Endometrial microvascular endothelial cells (primary cell): ENCODE measurements around the gene C19orf12. TPM values are rescaled to one million over a fixed set of nuclear protein-coding genes. Genes with fewer than 3 reads are reported as not detected.

Experiments used
- in situ Hi-C: cut with HindIII; loops from 2 replicates; pipeline ENCODE4 v1.10.0; 2017; ENCODE audit warnings: low sequenced_read_pairs, low pct_unique_long_range_greater_than_20kb; ENCODE audit errors: inconsistent ontology term
- total RNA-seq: library from RNA; depleted of rRNA; stranded (reverse); fragments of >200 nt; gene quantifications from one replicate; pipeline ENCODE4 v1.2.3, GENCODE V29; 2015; ENCODE audit errors: inconsistent ontology term

The C19orf12 gene
- 30.4 TPM for total RNA-seq

DNA sequence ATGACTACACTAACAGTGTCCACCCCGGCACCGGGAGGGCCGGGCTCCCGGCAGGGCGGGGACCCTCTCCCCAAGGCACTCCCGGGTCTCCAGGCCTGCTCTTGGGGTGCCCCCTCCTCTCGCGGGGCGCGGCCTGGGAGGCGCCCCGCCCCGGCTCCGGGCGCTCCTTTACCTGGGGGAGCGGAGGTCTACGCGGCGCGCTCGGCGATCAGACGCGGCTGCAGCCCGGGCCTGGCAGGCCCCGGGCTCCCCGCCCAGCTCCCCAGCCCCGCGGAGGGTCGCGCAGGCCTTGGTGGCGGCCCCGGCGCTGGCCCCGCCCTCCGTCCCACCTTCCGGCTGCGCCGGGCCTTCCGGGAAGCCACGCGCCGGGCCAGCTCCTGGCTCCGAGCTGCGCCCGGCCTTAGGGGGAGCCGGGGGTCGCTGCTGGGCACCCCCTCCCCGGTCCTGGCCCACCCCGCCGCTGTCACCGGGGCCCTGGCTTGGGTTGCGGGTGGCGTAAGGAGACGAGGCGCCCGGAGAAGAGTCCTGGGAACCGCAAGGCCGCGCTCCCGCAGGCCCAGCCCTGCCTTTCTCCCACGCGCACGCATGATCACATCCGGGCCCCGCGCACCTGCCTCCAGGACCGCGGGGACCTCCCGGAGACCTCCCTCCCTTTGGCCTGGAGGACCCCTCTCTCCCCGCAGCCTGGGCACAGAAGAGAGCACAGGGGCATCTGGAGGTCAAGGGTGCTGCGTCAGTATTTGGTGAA, at the start of gene C19orf12:
Gene C19orf12 (minus strand): TSS at position 309 of the 748 bp plus-strand sequence. CDS start 6,848 bp downstream, outside the sequence.
- in situ Hi-C loops: loop anchor here (10.0 kb wide), 1 partner anchor 110 kb away; the partner anchor contains the start of gene POP4

GRCh38 chr19:29764361-29764760, 49.3 kb upstream of the C19orf12 start:
- in situ Hi-C loops: no loop called here

GRCh38 chr19:29763196-29763595, 48.1 kb upstream of the C19orf12 start:
- in situ Hi-C loops: no loop called here

DNA sequence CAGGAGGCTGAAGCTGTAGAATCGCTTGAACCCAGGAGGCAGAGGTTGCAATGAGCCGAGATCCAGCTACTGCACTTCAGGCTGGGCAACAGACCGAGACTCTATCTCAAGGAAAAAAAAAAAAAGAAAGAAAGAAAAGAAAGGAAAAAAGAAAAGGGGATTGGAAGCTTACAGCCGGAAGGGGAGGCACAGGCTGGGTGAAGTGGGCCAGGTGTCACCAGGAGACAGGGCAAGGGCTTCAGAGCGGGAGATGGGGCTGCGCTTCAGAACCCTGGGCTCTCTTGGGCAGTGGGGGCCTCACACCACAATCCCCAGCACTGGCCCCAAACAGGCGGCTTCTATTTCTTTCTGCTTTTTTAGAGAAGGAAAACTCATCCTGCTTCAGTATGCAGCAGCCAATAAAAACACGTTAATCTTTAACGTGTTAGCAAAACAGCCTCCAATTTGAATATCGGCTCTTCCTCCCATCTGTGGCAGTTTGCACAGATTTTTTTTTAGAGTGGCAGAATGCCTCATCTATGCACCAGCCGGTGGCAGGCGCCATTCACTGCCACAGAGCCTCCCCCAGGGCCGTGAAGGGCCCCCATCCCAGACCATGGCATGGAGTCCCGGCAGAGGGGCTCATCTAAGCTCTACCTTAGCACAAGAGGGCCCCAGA, 46.6 kb upstream of the C19orf12 start:
- in situ Hi-C loops: no loop called here

DNA sequence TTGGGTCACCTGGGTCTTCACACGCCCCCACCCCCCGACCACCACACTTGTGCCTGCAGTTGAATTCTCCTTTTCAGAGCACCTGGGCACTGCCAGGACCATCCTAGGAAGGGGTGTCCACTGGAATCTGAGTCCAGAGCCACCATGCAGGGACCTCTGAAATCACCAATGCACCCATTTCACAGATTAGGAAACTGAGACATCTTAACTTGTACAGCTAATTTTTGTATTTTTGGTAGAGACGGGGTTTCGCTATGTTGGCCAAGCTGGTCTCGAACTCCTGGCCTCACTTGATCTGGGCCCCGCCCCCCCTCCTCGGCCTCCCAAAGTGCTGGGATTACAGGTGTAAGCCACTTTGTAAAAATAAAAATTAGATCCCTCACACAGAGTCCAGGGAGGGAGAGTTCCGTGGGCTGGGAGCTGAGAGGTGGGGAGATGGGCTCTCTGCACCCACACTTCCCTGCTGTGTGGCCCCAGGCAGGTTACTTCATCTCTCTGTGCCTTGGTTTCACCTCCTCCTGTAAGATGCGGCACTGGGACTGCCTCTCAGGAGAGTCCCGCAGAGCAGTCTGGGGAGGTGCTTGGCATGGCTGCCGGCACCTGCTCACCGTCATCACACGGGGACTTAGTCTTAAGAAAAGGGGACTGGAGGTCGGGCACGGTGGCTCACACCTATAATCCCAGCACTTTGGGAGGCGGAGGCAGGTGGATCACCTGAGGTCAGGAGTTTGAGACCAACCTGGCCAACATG, 45.9 kb upstream of the C19orf12 start:
- in situ Hi-C loops: no loop called here

- in situ Hi-C loops: no loop called here
These were observed 44.3 kb upstream of the C19orf12 start for GRCh38 chr19:29759359-29759758.

DNA sequence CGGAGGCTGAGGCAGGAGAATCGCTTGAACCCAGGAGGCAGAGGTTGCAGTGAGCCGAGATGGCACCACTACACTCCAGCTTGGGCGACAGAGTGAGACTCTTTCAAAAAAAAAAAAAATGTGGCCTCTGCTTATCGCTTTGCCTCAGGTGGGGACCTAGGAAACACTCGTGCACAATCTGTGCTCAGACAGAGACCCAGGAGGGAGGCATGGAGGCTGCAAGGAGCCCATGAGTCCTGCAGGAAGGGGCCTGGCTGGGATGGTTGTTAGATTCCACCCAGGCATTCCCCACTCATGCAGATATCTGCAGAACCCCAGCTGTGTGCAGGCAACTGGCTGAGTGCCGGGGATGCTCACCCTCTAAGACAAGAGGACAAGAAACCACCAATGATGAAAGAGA, 43.8 kb upstream of the C19orf12 start:
- in situ Hi-C loops: no loop called here

- in situ Hi-C loops: no loop called here
These were observed 42.5 kb upstream of the C19orf12 start for GRCh38 chr19:29757551-29757950.

DNA sequence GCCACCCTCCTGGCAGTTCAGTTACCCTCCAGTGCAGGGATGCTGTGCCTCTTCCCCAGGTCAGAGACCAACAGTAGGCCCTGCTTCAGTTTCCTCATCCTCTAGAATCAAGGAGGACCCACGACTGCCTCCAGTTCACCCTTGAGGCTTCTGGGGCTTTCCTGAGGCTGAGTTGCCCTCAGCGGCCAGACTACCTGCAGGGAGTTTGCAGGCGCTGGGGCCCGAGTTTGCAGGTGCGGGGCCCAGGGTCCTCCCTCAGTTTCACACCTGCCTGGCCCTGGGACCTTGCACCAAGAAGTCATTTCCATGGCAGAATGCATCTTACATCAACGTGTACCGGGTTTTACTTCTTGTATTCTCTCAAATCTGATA, 38.9 kb upstream of the C19orf12 start:
- in situ Hi-C loops: no loop called here

- in situ Hi-C loops: no loop called here
These were observed 38.3 kb upstream of the C19orf12 start for GRCh38 chr19:29753190-29753933.

DNA sequence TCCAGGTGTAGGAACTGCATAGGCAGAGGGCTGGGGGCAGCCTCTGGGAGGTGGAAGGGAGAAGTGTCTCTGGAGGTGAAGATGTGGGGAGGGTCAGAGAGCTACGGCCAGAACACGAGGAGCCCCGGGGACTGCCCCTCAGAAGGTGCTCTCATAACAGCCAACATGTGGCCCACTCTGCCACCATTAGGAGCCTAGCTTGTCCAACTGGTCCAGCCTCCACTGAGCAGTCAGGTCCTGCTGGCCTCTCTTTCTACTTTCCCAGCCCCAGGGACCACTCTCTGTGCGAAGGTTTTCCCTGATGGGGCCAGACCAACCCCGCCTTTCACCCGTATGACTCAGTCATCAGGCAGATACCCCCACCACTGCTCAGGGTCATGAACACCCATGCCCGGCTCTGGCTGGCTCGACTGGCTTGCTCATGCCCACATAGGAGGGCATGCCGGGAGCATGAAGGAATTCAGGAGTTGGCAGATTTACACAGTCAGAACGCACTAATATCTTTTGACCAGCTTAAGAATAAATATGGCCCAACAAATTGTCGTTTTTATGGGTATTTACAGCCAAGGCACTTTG, 37.5 kb upstream of the C19orf12 start:
- in situ Hi-C loops: no loop called here

DNA sequence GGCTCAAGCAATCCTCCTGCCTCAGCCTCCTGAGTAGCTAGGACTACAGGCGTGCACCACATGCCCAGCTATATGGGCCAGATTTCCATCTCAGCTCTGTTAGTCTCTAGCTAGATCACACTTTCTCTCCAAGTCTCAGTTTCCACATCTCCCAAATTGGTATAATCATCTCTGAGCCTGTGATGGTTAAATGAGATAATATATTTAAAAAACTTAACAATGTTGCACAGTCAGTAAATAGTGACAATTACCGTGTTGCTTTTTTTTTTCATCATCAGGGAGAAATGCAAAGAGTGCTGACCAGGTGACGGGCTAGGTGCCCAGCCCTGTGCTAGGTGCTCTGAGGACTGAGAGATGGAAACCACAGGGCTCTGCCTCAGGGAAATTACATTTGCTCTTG, 36.9 kb upstream of the C19orf12 start:
- in situ Hi-C loops: no loop called here

GRCh38 chr19:29750001-29750400, 34.9 kb upstream of the C19orf12 start:
- in situ Hi-C loops: no loop called here

DNA sequence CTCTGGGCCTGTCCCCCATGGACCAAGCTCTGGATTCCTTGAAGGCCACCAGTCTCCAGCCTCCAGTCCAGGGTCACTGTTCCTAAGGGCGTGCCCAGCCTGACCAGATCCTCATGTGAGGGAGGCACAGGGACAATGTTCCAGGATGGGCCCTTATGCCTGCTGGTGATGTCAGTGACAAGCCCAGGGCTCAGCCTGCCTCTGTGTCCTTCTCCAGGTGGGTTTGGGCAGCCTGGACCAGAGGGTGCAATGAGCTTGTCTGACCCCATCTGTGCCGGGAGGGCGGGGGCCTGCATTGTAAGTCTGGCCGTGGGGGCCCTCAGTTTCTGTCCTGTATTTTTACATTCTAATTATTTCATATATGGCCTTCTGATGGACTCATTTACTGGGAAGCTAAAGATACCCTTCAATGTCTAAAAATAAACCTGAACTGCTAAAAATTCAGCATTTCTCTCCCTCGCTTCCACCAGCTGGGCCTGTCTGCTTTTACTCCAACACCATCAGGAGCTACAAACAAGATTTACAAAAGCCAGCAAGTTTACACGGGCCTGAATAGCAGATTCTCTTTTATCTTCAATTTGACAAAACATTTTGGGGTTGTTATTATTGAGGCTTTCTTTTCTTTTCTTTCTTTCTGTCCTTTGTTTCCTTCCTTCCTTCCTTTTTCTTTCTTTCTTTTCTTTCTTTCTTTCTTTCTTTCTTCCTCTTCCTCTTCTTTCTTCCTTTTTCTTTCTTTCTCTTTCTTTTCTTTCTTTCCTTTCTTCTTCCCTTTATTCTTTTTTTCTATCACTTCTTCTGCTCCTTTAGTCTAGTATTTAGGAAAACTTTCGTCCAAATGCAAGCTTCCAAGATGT, 34.2 kb upstream of the C19orf12 start:
- in situ Hi-C loops: no loop called here

DNA sequence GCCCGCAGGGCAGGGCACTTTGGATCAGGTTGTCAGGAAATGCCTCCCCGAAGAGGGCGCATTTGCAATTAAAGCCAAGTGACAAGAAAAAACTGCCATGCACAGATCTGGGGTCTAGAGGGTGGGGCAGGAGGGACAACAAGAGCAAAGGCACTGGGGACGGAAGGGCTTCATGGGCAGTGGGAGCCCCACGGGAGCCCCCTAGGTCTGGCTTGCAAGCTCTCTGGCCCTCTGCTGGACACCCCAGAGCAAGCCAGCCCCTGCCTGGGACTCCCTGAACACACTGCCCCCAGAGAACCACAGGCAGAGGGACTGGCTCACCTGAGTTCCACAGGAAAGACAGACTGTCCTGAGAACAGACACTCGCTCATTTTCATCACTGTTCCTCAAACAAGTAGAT, 30.2 kb upstream of the C19orf12 start:
- in situ Hi-C loops: no loop called here

DNA sequence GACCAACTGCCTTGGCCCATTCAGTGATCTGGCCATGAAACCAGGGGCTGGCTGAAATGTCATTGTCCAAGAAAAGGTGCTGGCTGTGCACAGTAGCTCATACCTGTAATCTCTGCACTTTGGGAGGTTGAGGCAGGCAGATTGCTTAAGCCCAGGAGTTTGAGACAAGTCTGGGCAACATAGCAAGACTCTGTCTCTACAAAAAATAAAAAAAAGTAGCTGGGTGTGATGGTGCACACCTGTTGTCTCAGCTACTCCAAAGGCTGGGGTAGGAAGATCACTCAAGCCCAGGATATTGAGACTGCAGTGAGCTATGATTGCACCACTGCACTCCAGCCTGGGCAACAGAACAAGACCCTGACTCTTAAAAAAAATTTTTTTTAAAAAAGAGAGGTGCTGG, 28.6 kb upstream of the C19orf12 start:
- in situ Hi-C loops: no loop called here

DNA sequence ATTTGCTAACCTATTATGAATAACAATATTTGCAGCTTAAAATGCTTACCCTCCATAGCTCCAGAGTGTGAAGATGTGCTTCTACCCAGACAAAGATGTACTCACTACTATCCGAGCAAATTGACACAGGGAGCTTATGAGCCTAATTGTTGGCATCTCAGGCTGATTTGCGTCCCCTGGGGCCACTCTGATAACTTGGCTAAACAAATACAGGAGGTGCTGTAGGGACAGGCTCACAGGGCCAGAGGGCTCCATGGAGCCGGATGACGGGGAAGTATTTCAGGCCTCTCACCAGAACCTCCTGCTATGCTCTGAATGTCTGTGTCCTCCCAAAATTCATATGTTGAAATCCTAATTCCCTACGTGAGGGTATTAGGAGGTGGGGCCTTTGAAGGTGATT, 26.7 kb upstream of the C19orf12 start:
- in situ Hi-C loops: no loop called here

- in situ Hi-C loops: no loop called here
These were observed 26.2 kb upstream of the C19orf12 start for GRCh38 chr19:29741226-29741625.
